ENCODE data around the gene ZDHHC19. TPM values are rescaled to one million over a fixed set of nuclear protein-coding genes. Genes with fewer than 3 reads are reported as not detected.
"Not testable (repeated sequence)": the region's sequence is repeated elsewhere in the genome, so short reads cannot be mapped to it uniquely, and the experiment has no call there.

ZDHHC19 gene
- polyA plus RNA-seq, 3 donors, result 0.16 to 0.40 (median 0.39) TPM

DNA sequence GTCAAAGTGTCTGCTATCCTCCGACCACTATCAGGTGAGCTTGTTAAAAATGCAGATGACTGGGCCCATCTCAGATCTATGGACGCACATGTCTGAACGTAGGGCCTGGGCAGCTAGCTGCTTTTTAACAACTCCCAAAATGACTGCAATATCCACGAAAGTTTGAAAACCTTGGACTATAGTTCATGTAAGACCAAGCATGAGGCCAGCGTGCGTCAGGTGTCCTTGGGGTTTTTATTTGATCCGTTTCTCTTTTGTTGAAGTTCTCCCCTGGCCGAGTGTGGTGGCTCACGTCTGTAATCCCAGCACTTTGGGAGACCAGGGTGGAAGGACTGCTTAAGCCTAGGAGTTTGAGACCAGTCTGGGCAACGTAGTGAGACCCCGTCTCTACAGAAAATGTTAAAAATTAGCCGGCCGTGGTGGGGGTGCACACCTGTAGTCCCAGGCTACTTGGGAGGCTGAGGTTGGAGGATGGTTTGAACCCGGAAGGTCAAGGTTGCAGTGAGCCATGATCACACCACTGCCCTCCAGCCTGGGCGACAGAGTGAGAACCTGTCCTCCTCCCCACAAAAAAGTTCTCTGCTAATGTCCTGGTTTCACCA is 14.7 kb upstream of the ZDHHC19 start:
- no peak for DNase-seq

GRCh38 chr3:196225086-196225485 is 13.9 kb upstream of the ZDHHC19 start:
- no peak for DNase-seq

GRCh38 chr3:196222876-196223595 is 11.8 kb upstream of the ZDHHC19 start:
- DNase-seq, result no peak

- DNase-seq, result no peak
Observed at GRCh38 chr3:196220991-196221390, 9.8 kb upstream of the ZDHHC19 start.

- DNase-seq, result no peak
Observed at GRCh38 chr3:196220587-196220986, 9.4 kb upstream of the ZDHHC19 start.

GRCh38 chr3:196219970-196220311 is 8.7 kb upstream of the ZDHHC19 start:
- no peak for DNase-seq

- peak; percentile 62 for DNase-seq
Observed at GRCh38 chr3:196219194-196219969, 8.2 kb upstream of the ZDHHC19 start.

DNA sequence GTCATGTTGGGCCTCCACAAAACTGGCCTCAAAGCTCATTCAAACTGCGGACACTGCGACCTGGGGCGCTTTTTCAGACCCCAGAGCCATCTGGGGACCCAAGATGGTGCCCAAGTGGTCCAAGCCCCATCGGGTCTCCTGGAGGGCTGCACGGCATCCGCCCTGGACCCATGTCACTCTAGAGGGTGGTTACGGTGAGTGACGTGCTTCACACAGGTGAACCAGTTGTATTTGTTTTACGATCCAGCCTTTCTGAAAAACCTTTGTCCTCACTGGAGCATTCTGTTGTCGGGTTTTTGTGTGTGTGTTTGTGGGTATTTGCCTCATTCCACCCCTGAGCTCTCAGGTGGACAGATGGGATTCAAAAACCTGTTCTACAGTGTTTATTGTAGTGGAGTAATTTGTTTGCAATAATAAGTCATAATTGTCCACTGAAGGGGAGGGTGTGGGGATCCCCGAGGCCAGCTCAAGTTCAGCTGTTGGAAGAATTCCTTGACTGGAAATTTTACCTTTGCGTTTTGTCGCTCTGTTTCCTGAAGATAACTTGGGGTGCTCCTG is 7.0 kb upstream of the ZDHHC19 start:
- DNase-seq, result no peak

- no peak for DNase-seq
Observed at GRCh38 chr3:196217307-196218154, 6.3 kb upstream of the ZDHHC19 start.

DNA sequence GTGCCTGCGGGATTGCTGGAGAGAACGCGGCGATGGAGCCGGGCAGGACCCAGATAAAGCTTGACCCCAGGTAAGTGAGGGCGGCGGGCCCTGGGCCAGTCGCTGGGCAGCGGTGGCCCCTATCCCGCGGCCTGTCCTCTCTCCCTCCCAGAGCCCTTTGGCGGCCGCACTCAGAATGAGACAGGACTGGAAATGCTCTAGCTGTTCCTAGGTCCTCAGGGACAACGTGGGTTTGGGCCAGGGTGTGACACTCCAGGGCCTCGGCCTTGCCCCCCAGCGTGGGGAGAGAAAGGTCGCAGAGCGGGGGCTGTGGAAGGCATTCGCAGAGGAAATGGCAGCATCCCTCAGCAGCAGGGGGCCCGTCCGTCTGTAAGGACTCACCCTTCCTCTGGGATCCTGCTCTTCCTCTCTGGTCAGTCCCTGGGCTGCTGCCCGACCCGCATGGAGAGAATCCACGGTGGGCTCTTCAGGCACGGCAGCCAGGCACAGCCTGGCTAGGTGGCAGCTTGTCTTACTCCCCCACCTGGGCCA is 5.5 kb upstream of the ZDHHC19 start:
- no peak for DNase-seq

- no peak for DNase-seq
Observed at GRCh38 chr3:196216089-196216564, 4.9 kb upstream of the ZDHHC19 start, which contains the start of gene SLC51A. TSS of gene SLC51A (plus strand) at chr3:196216534. CDS start at chr3:196216713, 179 bp downstream.

- no peak for DNase-seq
Observed at GRCh38 chr3:196215493-196216020, 4.4 kb upstream of the ZDHHC19 start.

GRCh38 chr3:196214783-196215441 is 3.7 kb upstream of the ZDHHC19 start:
- DNase-seq, result no peak

GRCh38 chr3:196209944-196210672 is 1.1 kb downstream of the ZDHHC19 start:
- not testable (repeated sequence) for DNase-seq

DNA sequence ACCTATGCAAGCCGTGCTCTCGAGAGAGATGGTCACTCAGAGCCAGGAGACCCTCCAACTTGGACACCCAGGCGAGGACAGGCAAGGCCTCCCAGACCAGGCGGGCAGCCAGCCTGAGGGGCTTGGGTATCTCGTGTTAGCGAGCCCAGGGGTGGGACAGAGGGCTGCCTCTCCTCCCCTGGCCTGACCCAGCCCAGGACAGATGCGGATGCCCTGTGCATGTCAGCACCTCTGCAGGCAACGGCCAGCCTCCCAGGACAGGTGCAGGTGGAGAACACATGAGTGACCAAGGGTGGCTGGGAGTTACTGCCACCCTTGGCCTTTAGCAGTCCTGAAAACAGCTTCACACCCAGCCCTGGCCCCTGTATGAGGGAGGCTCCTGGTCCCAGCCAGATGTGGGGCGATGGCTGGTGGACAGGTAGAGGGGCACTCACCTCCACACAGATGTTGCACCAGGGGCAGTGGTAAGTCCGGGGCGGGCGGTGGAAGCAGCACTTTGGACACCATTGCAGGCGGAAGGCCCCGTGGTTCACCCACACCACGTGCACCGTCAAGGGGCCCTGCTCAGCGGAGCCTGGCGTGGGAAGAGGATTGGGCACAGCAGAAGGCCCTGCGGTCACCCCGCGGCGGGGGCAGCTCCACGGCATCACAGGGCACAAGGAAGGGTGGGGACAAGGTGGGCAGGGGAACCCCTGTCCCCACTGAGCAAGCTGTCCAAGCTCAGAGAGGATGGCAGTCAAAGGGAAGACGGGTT is 2.1 kb downstream of the ZDHHC19 start:
- no peak for DNase-seq

- no peak for DNase-seq
Observed at GRCh38 chr3:196207833-196208607, 3.2 kb downstream of the ZDHHC19 start.

DNA sequence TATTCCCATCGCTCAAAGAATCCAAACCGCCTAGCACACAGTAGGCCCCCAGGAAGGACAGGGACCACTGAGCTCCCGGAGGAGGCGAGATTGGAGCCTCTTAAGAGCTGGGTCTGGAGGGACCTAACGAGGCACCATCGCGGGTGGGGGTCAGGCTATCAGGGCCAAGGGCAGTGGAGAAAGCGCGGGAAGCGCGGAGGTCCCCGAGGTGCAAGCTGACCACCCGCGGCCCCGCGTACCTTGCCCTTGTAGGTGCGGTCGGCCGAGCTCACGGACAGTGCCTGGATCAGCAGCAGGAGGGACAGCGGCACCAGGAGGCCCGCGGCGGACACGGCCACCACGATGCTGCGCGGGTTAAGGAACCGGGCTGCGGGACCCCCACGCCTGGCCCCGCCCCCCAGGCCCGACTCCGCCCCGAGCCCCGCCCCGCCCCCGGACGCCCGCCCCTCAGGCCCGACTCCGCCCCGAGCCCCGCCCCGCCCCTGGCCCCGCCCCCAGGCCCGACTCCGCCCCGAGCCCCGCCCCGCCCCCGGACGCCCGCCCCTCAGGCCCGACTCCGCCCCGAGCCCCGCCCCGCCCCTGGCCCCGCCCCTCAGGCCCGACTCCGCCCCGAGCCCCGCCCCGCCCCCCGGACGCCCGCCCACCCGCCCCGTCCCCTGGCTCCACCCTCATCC is 3.9 kb downstream of the ZDHHC19 start:
- no peak for DNase-seq
